Ovary (tissue), 9 donors: Measurements from ENCODE around the gene RASSF8. TPM values are rescaled to one million over a fixed set of nuclear protein-coding genes. Genes with fewer than 3 reads are reported as not detected.

Experiments used
- DNase-seq, 5 donors: peaks; one replicate each; pipeline ENCODE4 v3.0.0-alpha.2; 2019 to 2020
- H3K27ac ChIP-seq, 2 donors: fragments of 200-600 bp; one replicate each; pipeline versions ENCODE4 v1.5.1 to v1.8.0; 2019 to 2022
- H3K27me3 ChIP-seq: fragments of 200-600 bp; one replicate; pipeline ENCODE4 v1.8.0; 2022
- H3K36me3 ChIP-seq: fragments of 200-600 bp; sonication (generic); one replicate; pipeline ENCODE4 v1.5.1; 2019
- H3K4me1 ChIP-seq: one replicate; pipeline ENCODE4 v1.8.1; 2013; ENCODE audit warnings: mild to moderate bottlenecking, moderate library complexity; ENCODE audit not compliant: insufficient read depth
- H3K4me3 ChIP-seq: fragments of 200-600 bp; sonication (generic); one replicate; pipeline ENCODE4 v1.5.1; 2017
- H3K9me3 ChIP-seq, 2 donors: fragments of 200-600 bp in 1 of 2; sonication (generic) in 1 of 2; one replicate each; pipeline versions ENCODE4 v1.5.1 to v1.8.1; 2013 to 2019; ENCODE audit warnings: mild to moderate bottlenecking in 1 of 2, moderate library complexity in 1 of 2
- EP300 ChIP-seq: sonication (generic); formaldehyde crosslinking; IDR thresholded peaks from one replicate; pipeline ENCODE4 v1.6.1; 2017; ENCODE audit warnings: antibody characterized with exemption
- POLR2A ChIP-seq: fragments of 450-650 bp; IDR thresholded peaks from one replicate; pipeline ENCODE4 v1.6.1; 2017; ENCODE audit warnings: antibody characterized with exemption, mild to moderate bottlenecking, moderate library complexity
- WGBS, 3 donors: extraction: QIAGEN DNeasy Blood & Tissue Kit in 1 of 3; methylation state at CpG; one replicate each; pipeline versions ENCODE4 v1.1.5 to v1.1.7; 2013 to 2017; 5-methylcytosine and 5-hydroxymethylcytosine counted together
- intact Hi-C, 4 donors: fragments of 100-400 bp; cut with DNase I; formaldehyde crosslinking; loops; one replicate each; pipeline versions ENCODE4 v1.11.0 to v1.15.1; 2022 to 2023
- polyA plus RNA-seq, 2 donors: library from polyadenylated mRNA; stranded (reverse); fragments of 200-250 nt in 1 of 2; fragments of 350-450 nt in 1 of 2; fragmentation: Illumina TruSeq in 1 of 2; extraction: RNeasy Lipid Tissue Mini Kit (QIAGEN cat#74804) in 1 of 2; gene quantifications; one replicate each; pipeline ENCODE4 v1.2.3, GENCODE V29; 2013 to 2014
- total RNA-seq, 7 donors: library from RNA; depleted of rRNA in 2 of 7; stranded (reverse); fragments of >200 nt in 2 of 7; fragmentation: NEBNext Ultra II Directional in 3 of 7; extraction: Animal tissue kit (Norgen Biotek cat#: 25700) in 3 of 7; gene quantifications; one replicate each; pipeline versions ENCODE4 v1.1.0 to v1.2.4, GENCODE V29; 2016 to 2023
- TF ChIP-seq, protein P1 (sequence below), 3 donors: fragments of 450-650 bp in 2 of 3; fragments of 200-600 bp in 1 of 3; IDR thresholded peaks; one replicate each; pipeline versions ENCODE4 v1.5.1 to v1.8.0; 2016 to 2022; ENCODE audit warnings: antibody characterized with exemption in 3 of 3, mild to moderate bottlenecking in 1 of 3
- donor health status: DM: no; HTN: no; CAD: no; lungs with moderate emphysema.
- donor health status: DM: no; HTN: no; CAD: no.
- donor health status: Bipolar disorder and iron deficiency.
- donor health status: DM: yes; HTN: yes; CAD: no.
- donor health status: DM: no; HTN: no; CAD: no.
- donor health status: DM: yes; HTN: yes; CAD: no.

The RASSF8 gene
- total and polyA plus RNA-seq, 9 donors, result 16.5 to 134 (median 82.5) TPM

DNA sequence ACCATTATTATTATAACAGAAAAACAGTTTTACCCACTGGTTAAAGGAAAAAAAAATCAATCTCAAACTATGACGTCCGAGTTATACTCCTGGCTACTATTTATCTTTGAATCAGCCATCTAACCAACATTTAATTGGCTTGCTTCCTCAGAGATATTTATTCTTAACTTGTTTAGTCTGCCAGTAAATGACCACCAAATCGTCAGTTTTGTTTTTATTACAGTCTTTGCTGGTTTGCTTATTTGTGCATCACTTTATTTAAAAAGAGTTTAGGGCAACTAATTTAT, 71.2 kb downstream of the RASSF8 start:
- intact Hi-C loops, result loop anchor here in 1 of 4 donors (5.0 to 10.0 kb wide), 2 partner anchors 72 to 595 kb away; partner anchors contain the start of gene RASSF8
- no peaks in the 10 kb centered on the region for H3K36me3 ChIP-seq
- WGBS, 3 donors, result 20 to 27% (median 22%) methylated on average over 3 of the region's 3 CpGs
- H3K27me3 ChIP-seq, result no peaks in the 10 kb centered on the region
- no peak for DNase-seq
- peaks cover 6% of the 10 kb centered on the region for H3K4me1 ChIP-seq
- no peak overlapping the region for H3K4me3 ChIP-seq
- no peak overlapping the region for H3K27ac ChIP-seq
- TF ChIP-seq EP300, result no peak
- no peak for TF ChIP-seq POLR2A
- TF ChIP-seq, protein P1, sequence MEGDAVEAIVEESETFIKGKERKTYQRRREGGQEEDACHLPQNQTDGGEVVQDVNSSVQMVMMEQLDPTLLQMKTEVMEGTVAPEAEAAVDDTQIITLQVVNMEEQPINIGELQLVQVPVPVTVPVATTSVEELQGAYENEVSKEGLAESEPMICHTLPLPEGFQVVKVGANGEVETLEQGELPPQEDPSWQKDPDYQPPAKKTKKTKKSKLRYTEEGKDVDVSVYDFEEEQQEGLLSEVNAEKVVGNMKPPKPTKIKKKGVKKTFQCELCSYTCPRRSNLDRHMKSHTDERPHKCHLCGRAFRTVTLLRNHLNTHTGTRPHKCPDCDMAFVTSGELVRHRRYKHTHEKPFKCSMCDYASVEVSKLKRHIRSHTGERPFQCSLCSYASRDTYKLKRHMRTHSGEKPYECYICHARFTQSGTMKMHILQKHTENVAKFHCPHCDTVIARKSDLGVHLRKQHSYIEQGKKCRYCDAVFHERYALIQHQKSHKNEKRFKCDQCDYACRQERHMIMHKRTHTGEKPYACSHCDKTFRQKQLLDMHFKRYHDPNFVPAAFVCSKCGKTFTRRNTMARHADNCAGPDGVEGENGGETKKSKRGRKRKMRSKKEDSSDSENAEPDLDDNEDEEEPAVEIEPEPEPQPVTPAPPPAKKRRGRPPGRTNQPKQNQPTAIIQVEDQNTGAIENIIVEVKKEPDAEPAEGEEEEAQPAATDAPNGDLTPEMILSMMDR (IDR thresholded peaks at IDR 0.05), result no peak
- H3K9me3 ChIP-seq, result no peaks in the 10 kb centered on the region

DNA sequence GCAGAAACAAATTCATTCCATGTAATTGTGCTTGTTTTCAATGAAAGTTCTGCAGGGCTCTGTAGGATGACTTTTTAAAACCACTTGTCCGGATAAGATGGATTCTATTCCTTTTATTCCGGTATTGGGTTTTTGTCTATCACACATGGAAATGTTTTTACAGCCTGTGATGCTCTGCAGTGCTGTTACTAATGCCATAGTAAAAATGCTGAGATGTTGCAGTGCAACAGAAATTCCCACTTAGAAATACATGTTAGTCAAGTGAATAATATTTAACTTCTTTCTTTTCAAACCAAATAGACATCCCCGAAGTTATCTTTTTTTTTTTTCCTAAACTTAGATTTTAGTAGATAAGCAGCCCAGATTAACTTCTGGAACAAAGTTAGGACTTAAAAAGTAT, 71.9 kb downstream of the RASSF8 start:
- no peaks in the 10 kb centered on the region for H3K27me3 ChIP-seq
- peaks cover 6% of the 10 kb centered on the region for H3K4me1 ChIP-seq
- TF ChIP-seq EP300, result no peak
- TF ChIP-seq POLR2A, result no peak
- TF ChIP-seq, protein P1 (IDR thresholded peaks at IDR 0.05), result no peak
- H3K9me3 ChIP-seq, result no peaks in the 10 kb centered on the region
- H3K36me3 ChIP-seq, result no peaks in the 10 kb centered on the region
- WGBS, 3 donors, result 78 to 83% (median 80%) methylated on average over 3 of the region's 3 CpGs
- DNase-seq, result no peak
- intact Hi-C loops, result no loop called here
- H3K27ac ChIP-seq, result no peak overlapping the region
- no peak overlapping the region for H3K4me3 ChIP-seq

DNA sequence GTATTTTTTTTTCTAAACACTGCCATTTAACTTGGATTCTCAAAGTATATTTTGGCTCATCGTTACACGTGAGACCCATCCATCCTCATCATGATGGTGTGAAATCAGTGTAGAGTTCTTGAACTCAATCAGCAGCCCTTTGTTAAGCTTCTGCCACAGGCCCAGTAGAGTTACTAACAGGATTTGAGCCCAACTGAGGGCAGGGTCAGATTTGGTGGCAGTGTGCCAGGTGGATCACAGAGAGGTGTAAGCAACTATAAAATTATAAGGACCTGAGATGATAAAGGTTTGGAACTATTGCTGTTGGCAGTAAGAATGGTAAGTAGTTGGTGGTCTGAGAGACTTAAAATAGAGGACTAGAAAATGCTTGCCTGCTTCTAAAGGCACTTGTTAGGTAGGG, 72.8 kb downstream of the RASSF8 start:
- Histone ChIP-seq H3K4me3 (no peak overlapping the region), H3K9me3 (no peaks in the 10 kb centered on the region), H3K27me3 (no peaks in the 10 kb centered on the region), H3K36me3 (no peaks in the 10 kb centered on the region), H3K27ac (no peak overlapping the region), H3K4me1 (peaks cover 6% of the 10 kb centered on the region)
- no peak for DNase-seq
- intact Hi-C loops, result no loop called here
- WGBS, 3 donors, result 96 to 99% (median 97%) methylated on average over 2 of the region's 2 CpGs
- TF ChIP-seq EP300 (no peak), POLR2A (no peak)
- TF ChIP-seq, protein P1 (IDR thresholded peaks at IDR 0.05), result no peak

DNA sequence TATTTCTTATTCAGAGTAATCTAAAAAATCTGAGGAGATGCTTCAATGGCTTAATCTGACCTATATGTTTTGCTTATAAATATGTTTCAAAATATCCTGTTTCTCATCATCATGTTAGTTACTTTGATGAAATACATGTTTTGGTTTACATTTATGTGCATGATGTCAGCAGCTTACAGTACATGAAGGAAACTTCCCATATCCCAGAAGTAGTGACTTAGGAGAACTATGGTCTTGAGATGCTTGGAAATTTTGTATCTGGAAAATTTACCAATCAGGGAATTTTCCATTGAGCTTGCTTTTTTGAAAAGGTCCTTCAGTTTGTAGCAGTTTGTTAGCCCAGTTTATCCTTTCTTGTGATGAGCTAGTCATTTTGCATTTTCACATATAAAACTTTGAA, 73.3 kb downstream of the RASSF8 start:
- TF ChIP-seq, protein P1 (IDR thresholded peaks at IDR 0.05), result no peak
- TF ChIP-seq POLR2A (no peak), EP300 (no peak)
- DNase-seq, result no peak
- no peak overlapping the region for H3K27ac ChIP-seq
- intact Hi-C loops, result no loop called here
- H3K4me1 ChIP-seq, result peaks cover 6% of the 10 kb centered on the region
- no peaks in the 10 kb centered on the region for H3K36me3 ChIP-seq
- no peaks in the 10 kb centered on the region for H3K9me3 ChIP-seq
- H3K4me3 ChIP-seq, result no peak overlapping the region
- no peaks in the 10 kb centered on the region for H3K27me3 ChIP-seq

DNA sequence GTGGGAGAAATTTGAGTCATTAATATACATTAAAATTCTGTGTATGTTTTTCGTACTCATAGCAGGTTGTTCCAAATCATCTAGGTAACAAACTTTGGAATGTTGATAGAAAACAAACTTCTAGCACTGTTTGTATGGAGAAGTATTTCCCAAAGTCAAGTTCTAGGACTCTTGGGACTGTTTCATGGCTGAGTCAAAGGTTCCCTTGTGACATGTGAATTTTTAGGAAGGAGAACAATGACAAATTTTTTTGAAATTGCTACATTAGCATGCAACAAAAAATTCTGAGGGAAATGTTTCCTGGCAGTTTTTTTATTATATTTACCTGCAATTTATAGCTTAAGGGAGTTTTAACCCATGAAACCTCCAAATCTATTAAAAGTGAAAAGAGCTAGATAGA, 73.8 kb downstream of the RASSF8 start:
- Histone ChIP-seq H3K4me3 (no peak overlapping the region), H3K27me3 (no peaks in the 10 kb centered on the region), H3K4me1 (peaks cover 6% of the 10 kb centered on the region), H3K27ac (no peak overlapping the region), H3K9me3 (no peaks in the 10 kb centered on the region), H3K36me3 (no peaks in the 10 kb centered on the region)
- TF ChIP-seq POLR2A, result no peak
- TF ChIP-seq, protein P1 (IDR thresholded peaks at IDR 0.05), result no peak
- TF ChIP-seq EP300, result no peak
- 92 to 98% (median 94%) methylated on average over 1 of the region's 1 CpG for WGBS, 3 donors
- DNase-seq, result no peak
- intact Hi-C loops, result no loop called here
